ENCODE measurements around the gene GPATCH4. TPM values are rescaled to one million over a fixed set of nuclear protein-coding genes. Genes with fewer than 3 reads are reported as not detected.
"Not testable (repeated sequence)": the region's sequence is repeated elsewhere in the genome, so short reads cannot be mapped to it uniquely, and the experiment has no call there.

The GPATCH4 gene
- total RNA-seq, 2 donors from 2014 or later, result 39.2 to 39.6 TPM

- peaks cover 9% of the 10 kb centered on the region for H3K36me3 Mint-ChIP-seq (ENCODE audit: low read depth)
- peaks cover 28% of the 10 kb centered on the region for H3K4me1 Mint-ChIP-seq
- H3K4me3 Mint-ChIP-seq, result peak overlapping the region; percentile 80
- peaks cover 85% of the 10 kb centered on the region for H3K27me3 Mint-ChIP-seq
- ATAC-seq, result no peak
- H3K27ac Mint-ChIP-seq, result no peak overlapping the region
- no peak for DNase-seq
- no peaks in the 10 kb centered on the region for H3K9me3 ChIP-seq (ENCODE audit: control insufficient read depth, low read length, poor library complexity, severe bottlenecking)
These were observed 39.8 kb upstream of the GPATCH4 start for GRCh38 chr1:156640842-156641706.

- ATAC-seq (no peak), DNase-seq (no peak)
- Mint-ChIP-seq H3K4me1 (peaks cover 22% of the 10 kb centered on the region), H3K36me3 (ENCODE audit: low read depth) (peaks cover 4% of the 10 kb centered on the region), H3K4me3 (no peak overlapping the region), H3K27ac (no peak overlapping the region), H3K27me3 (peaks cover 81% of the 10 kb centered on the region)
- H3K9me3 ChIP-seq (ENCODE audit: control insufficient read depth, low read length, poor library complexity, severe bottlenecking), result no peaks in the 10 kb centered on the region
These were observed 38.4 kb upstream of the GPATCH4 start for GRCh38 chr1:156639601-156640101.

GRCh38 chr1:156638189-156638985 is 37.1 kb upstream of the GPATCH4 start:
- no peak overlapping the region for H3K4me3 Mint-ChIP-seq
- H3K36me3 Mint-ChIP-seq (ENCODE audit: low read depth), result peaks cover 4% of the 10 kb centered on the region
- no peaks in the 10 kb centered on the region for H3K9me3 ChIP-seq (ENCODE audit: control insufficient read depth, low read length, poor library complexity, severe bottlenecking)
- H3K4me1 Mint-ChIP-seq, result peaks cover 17% of the 10 kb centered on the region
- H3K27ac Mint-ChIP-seq, result no peak overlapping the region
- H3K27me3 Mint-ChIP-seq, result peaks cover 79% of the 10 kb centered on the region
- ATAC-seq (no peak), DNase-seq (no peak)

- Mint-ChIP-seq H3K27ac (no peak overlapping the region), H3K36me3 (ENCODE audit: low read depth) (peaks cover 10% of the 10 kb centered on the region), H3K4me3 (no peak overlapping the region), H3K27me3 (peaks cover 70% of the 10 kb centered on the region), H3K4me1 (no peaks in the 10 kb centered on the region)
- no peak for ATAC-seq
- no peak for DNase-seq
- no peaks in the 10 kb centered on the region for H3K9me3 ChIP-seq (ENCODE audit: control insufficient read depth, low read length, poor library complexity, severe bottlenecking)
These were observed 31.1 kb upstream of the GPATCH4 start for GRCh38 chr1:156632355-156632754.

- not testable (repeated sequence) for ATAC-seq; H3K9me3 ChIP-seq (ENCODE audit: control insufficient read depth, low read length, poor library complexity, severe bottlenecking); H3K36me3 Mint-ChIP-seq (ENCODE audit: low read depth); DNase-seq; H3K4me3 Mint-ChIP-seq; H3K4me1 Mint-ChIP-seq; H3K27ac Mint-ChIP-seq
- peaks cover 66% of the 10 kb centered on the region for H3K27me3 Mint-ChIP-seq
These were observed 29.9 kb upstream of the GPATCH4 start for GRCh38 chr1:156631152-156631551.

GRCh38 chr1:156629823-156630449 is 28.7 kb upstream of the GPATCH4 start:
- no peak for DNase-seq
- ATAC-seq, result no peak
- no peak overlapping the region for H3K4me3 Mint-ChIP-seq
- H3K36me3 Mint-ChIP-seq (ENCODE audit: low read depth), result peaks cover 11% of the 10 kb centered on the region
- peaks cover 6% of the 10 kb centered on the region for H3K4me1 Mint-ChIP-seq
- H3K27me3 Mint-ChIP-seq, result peaks cover 66% of the 10 kb centered on the region
- H3K9me3 ChIP-seq (ENCODE audit: control insufficient read depth, low read length, poor library complexity, severe bottlenecking), result no peaks in the 10 kb centered on the region
- no peak overlapping the region for H3K27ac Mint-ChIP-seq

- Mint-ChIP-seq H3K27ac (no peak overlapping the region), H3K4me1 (peaks cover 8% of the 10 kb centered on the region), H3K27me3 (peaks cover 56% of the 10 kb centered on the region), H3K36me3 (ENCODE audit: low read depth) (peaks cover 13% of the 10 kb centered on the region), H3K4me3 (no peak overlapping the region)
- DNase-seq (peak in 1 of 3 donors; percentile 30), ATAC-seq (peak; percentile 29)
- H3K9me3 ChIP-seq (ENCODE audit: control insufficient read depth, low read length, poor library complexity, severe bottlenecking), result no peaks in the 10 kb centered on the region
These were observed 26.1 kb upstream of the GPATCH4 start for GRCh38 chr1:156627313-156627880.

- H3K9me3 ChIP-seq (ENCODE audit: control insufficient read depth, low read length, poor library complexity, severe bottlenecking), result no peaks in the 10 kb centered on the region
- DNase-seq, result no peak
- no peak for ATAC-seq
- Mint-ChIP-seq H3K27ac (peak overlapping the region; percentile 71), H3K36me3 (ENCODE audit: low read depth) (peaks cover 10% of the 10 kb centered on the region), H3K27me3 (peaks cover 51% of the 10 kb centered on the region), H3K4me3 (peak overlapping the region; percentile 93), H3K4me1 (peaks cover 8% of the 10 kb centered on the region)
These were observed 24.8 kb upstream of the GPATCH4 start for GRCh38 chr1:156626079-156626438.

GRCh38 chr1:156625436-156626078 is 24.3 kb upstream of the GPATCH4 start:
- Mint-ChIP-seq H3K27me3 (peaks cover 51% of the 10 kb centered on the region), H3K4me1 (peaks cover 8% of the 10 kb centered on the region), H3K4me3 (peak overlapping the region; percentile 93), H3K27ac (peak overlapping the region; percentile 71), H3K36me3 (ENCODE audit: low read depth) (peaks cover 8% of the 10 kb centered on the region)
- H3K9me3 ChIP-seq (ENCODE audit: control insufficient read depth, low read length, poor library complexity, severe bottlenecking), result no peaks in the 10 kb centered on the region
- DNase-seq, result peak; percentile 52 to 59 (median 56)
- ATAC-seq, result peak; percentile 77

- peaks cover 57% of the 10 kb centered on the region for H3K27me3 Mint-ChIP-seq
- no peak overlapping the region for H3K27ac Mint-ChIP-seq
- H3K36me3 Mint-ChIP-seq (ENCODE audit: low read depth), result peaks cover 8% of the 10 kb centered on the region
- ATAC-seq, result peak; percentile 19
- H3K9me3 ChIP-seq (ENCODE audit: control insufficient read depth, low read length, poor library complexity, severe bottlenecking), result no peaks in the 10 kb centered on the region
- H3K4me3 Mint-ChIP-seq, result peak overlapping the region; percentile 74
- H3K4me1 Mint-ChIP-seq, result peaks cover 8% of the 10 kb centered on the region
- no peak for DNase-seq
These were observed 23.6 kb upstream of the GPATCH4 start for GRCh38 chr1:156624814-156625435.

GRCh38 chr1:156623946-156624813 is 22.9 kb upstream of the GPATCH4 start:
- DNase-seq, result peak in 2 of 3 donors; percentile 26 to 30
- peak overlapping the region; percentile 74 for H3K4me3 Mint-ChIP-seq
- H3K27ac Mint-ChIP-seq, result no peak overlapping the region
- H3K36me3 Mint-ChIP-seq (ENCODE audit: low read depth), result peaks cover 8% of the 10 kb centered on the region
- H3K9me3 ChIP-seq (ENCODE audit: control insufficient read depth, low read length, poor library complexity, severe bottlenecking), result no peaks in the 10 kb centered on the region
- H3K27me3 Mint-ChIP-seq, result peaks cover 64% of the 10 kb centered on the region
- ATAC-seq, result peak; percentile 63
- H3K4me1 Mint-ChIP-seq, result peaks cover 8% of the 10 kb centered on the region
